ENCODE measurements around the gene FXYD4.

FXYD4 gene

GRCh38 chr10:43343126-43343525 lies 28.3 kb upstream of the FXYD4 start:
- H3K79me2 ChIP-seq (ENCODE audit: control insufficient read depth, insufficient read depth, low read length, unreplicated experiment) = no peaks in the 10 kb centered on the region
- H3K36me3 ChIP-seq (ENCODE audit: insufficient read depth, low read length) = no peaks in the 10 kb centered on the region

GRCh38 chr10:43344051-43344450 lies 27.4 kb upstream of the FXYD4 start:
- Histone ChIP-seq H3K27ac (ENCODE audit: low read depth, low read length) (no peak overlapping the region), H3K4me3 (ENCODE audit: low read depth, low read length) (no peak overlapping the region)

More at GRCh38 chr10:43343126-43343525, 28.3 kb upstream of the FXYD4 start:
- Histone ChIP-seq H3K27ac (ENCODE audit: low read depth, low read length) (no peak overlapping the region), H3K4me1 (ENCODE audit: control insufficient read depth, insufficient read depth, low read length, unreplicated experiment) (no peaks in the 10 kb centered on the region), H2AFZ (ENCODE audit: low read length, unreplicated experiment) (no peak overlapping the region), H3K4me3 (ENCODE audit: low read depth, low read length) (no peak overlapping the region), H3K27me3 (ENCODE audit: insufficient read depth, low read length) (peaks cover 15% of the 10 kb centered on the region; the same call in 1 of the 2 replicates)

GRCh38 chr10:43347997-43348396 lies 23.4 kb upstream of the FXYD4 start:
- H3K79me2 ChIP-seq (ENCODE audit: control insufficient read depth, insufficient read depth, low read length, unreplicated experiment) = no peaks in the 10 kb centered on the region
- no peaks in the 10 kb centered on the region for H3K27me3 ChIP-seq (ENCODE audit: insufficient read depth, low read length)
- no peaks in the 10 kb centered on the region for H3K4me1 ChIP-seq (ENCODE audit: control insufficient read depth, insufficient read depth, low read length, unreplicated experiment)
- no peak overlapping the region for H2AFZ ChIP-seq (ENCODE audit: low read length, unreplicated experiment)
- no peak overlapping the region for H3K27ac ChIP-seq (ENCODE audit: low read depth, low read length)
- no peaks in the 10 kb centered on the region for H3K36me3 ChIP-seq (ENCODE audit: insufficient read depth, low read length)
- H3K4me3 ChIP-seq (ENCODE audit: low read depth, low read length) = no peak overlapping the region

More at GRCh38 chr10:43344051-43344450, 27.4 kb upstream of the FXYD4 start:
- peaks cover 9% of the 10 kb centered on the region; the same call in 1 of the 2 replicates for H3K27me3 ChIP-seq (ENCODE audit: insufficient read depth, low read length)
- no peaks in the 10 kb centered on the region for H3K36me3 ChIP-seq (ENCODE audit: insufficient read depth, low read length)
- no peak overlapping the region for H2AFZ ChIP-seq (ENCODE audit: low read length, unreplicated experiment)
- no peaks in the 10 kb centered on the region for H3K79me2 ChIP-seq (ENCODE audit: control insufficient read depth, insufficient read depth, low read length, unreplicated experiment)
- no peaks in the 10 kb centered on the region for H3K4me1 ChIP-seq (ENCODE audit: control insufficient read depth, insufficient read depth, low read length, unreplicated experiment)

GRCh38 chr10:43348511-43349312 lies 22.7 kb upstream of the FXYD4 start:
- H3K36me3 ChIP-seq (ENCODE audit: insufficient read depth, low read length) = no peaks in the 10 kb centered on the region
- peaks cover 3% of the 10 kb centered on the region for H3K4me1 ChIP-seq (ENCODE audit: control insufficient read depth, insufficient read depth, low read length, unreplicated experiment)
- H3K79me2 ChIP-seq (ENCODE audit: control insufficient read depth, insufficient read depth, low read length, unreplicated experiment) = no peaks in the 10 kb centered on the region
- no peak overlapping the region for H3K4me3 ChIP-seq (ENCODE audit: low read depth, low read length)
- no peaks in the 10 kb centered on the region for H3K27me3 ChIP-seq (ENCODE audit: insufficient read depth, low read length)
- no peak overlapping the region for H2AFZ ChIP-seq (ENCODE audit: low read length, unreplicated experiment)
- H3K27ac ChIP-seq (ENCODE audit: low read depth, low read length) = no peak overlapping the region

GRCh38 chr10:43350156-43350555 lies 21.3 kb upstream of the FXYD4 start:
- H2AFZ ChIP-seq (ENCODE audit: low read length, unreplicated experiment) = no peak overlapping the region
- H3K27ac ChIP-seq (ENCODE audit: low read depth, low read length) = no peak overlapping the region
- H3K27me3 ChIP-seq (ENCODE audit: insufficient read depth, low read length) = no peaks in the 10 kb centered on the region
- H3K4me3 ChIP-seq (ENCODE audit: low read depth, low read length) = no peak overlapping the region
- H3K36me3 ChIP-seq (ENCODE audit: insufficient read depth, low read length) = no peaks in the 10 kb centered on the region
- peaks cover 6% of the 10 kb centered on the region for H3K4me1 ChIP-seq (ENCODE audit: control insufficient read depth, insufficient read depth, low read length, unreplicated experiment)
- no peaks in the 10 kb centered on the region for H3K79me2 ChIP-seq (ENCODE audit: control insufficient read depth, insufficient read depth, low read length, unreplicated experiment)

GRCh38 chr10:43350686-43351085 lies 20.8 kb upstream of the FXYD4 start:
- Histone ChIP-seq H3K4me3 (ENCODE audit: low read depth, low read length) (no peak overlapping the region), H3K27me3 (ENCODE audit: insufficient read depth, low read length) (no peaks in the 10 kb centered on the region), H3K79me2 (ENCODE audit: control insufficient read depth, insufficient read depth, low read length, unreplicated experiment) (no peaks in the 10 kb centered on the region), H3K4me1 (ENCODE audit: control insufficient read depth, insufficient read depth, low read length, unreplicated experiment) (peaks cover 7% of the 10 kb centered on the region), H3K36me3 (ENCODE audit: insufficient read depth, low read length) (no peaks in the 10 kb centered on the region), H2AFZ (ENCODE audit: low read length, unreplicated experiment) (no peak overlapping the region), H3K27ac (ENCODE audit: low read depth, low read length) (no peak overlapping the region)

GRCh38 chr10:43351301-43351700 lies 20.1 kb upstream of the FXYD4 start:
- Histone ChIP-seq H3K27me3 (ENCODE audit: insufficient read depth, low read length) (no peaks in the 10 kb centered on the region), H3K27ac (ENCODE audit: low read depth, low read length) (no peak overlapping the region), H3K4me1 (ENCODE audit: control insufficient read depth, insufficient read depth, low read length, unreplicated experiment) (peaks cover 13% of the 10 kb centered on the region), H3K4me3 (ENCODE audit: low read depth, low read length) (no peak overlapping the region), H3K79me2 (ENCODE audit: control insufficient read depth, insufficient read depth, low read length, unreplicated experiment) (no peaks in the 10 kb centered on the region), H3K36me3 (ENCODE audit: insufficient read depth, low read length) (no peaks in the 10 kb centered on the region), H2AFZ (ENCODE audit: low read length, unreplicated experiment) (no peak overlapping the region)

GRCh38 chr10:43352951-43353350 lies 18.5 kb upstream of the FXYD4 start:
- Histone ChIP-seq H3K36me3 (ENCODE audit: insufficient read depth, low read length) (no peaks in the 10 kb centered on the region), H3K27me3 (ENCODE audit: insufficient read depth, low read length) (no peaks in the 10 kb centered on the region), H3K27ac (ENCODE audit: low read depth, low read length) (no peak overlapping the region), H3K4me1 (ENCODE audit: control insufficient read depth, insufficient read depth, low read length, unreplicated experiment) (peaks cover 14% of the 10 kb centered on the region), H3K4me3 (ENCODE audit: low read depth, low read length) (no peak overlapping the region), H2AFZ (ENCODE audit: low read length, unreplicated experiment) (no peak overlapping the region), H3K79me2 (ENCODE audit: control insufficient read depth, insufficient read depth, low read length, unreplicated experiment) (no peaks in the 10 kb centered on the region)

GRCh38 chr10:43353495-43354329 lies 17.7 kb upstream of the FXYD4 start:
- Histone ChIP-seq H3K36me3 (ENCODE audit: insufficient read depth, low read length) (no peaks in the 10 kb centered on the region), H2AFZ (ENCODE audit: low read length, unreplicated experiment) (no peak overlapping the region), H3K4me1 (ENCODE audit: control insufficient read depth, insufficient read depth, low read length, unreplicated experiment) (peaks cover 14% of the 10 kb centered on the region), H3K27ac (ENCODE audit: low read depth, low read length) (no peak overlapping the region), H3K27me3 (ENCODE audit: insufficient read depth, low read length) (no peaks in the 10 kb centered on the region), H3K79me2 (ENCODE audit: control insufficient read depth, insufficient read depth, low read length, unreplicated experiment) (no peaks in the 10 kb centered on the region), H3K4me3 (ENCODE audit: low read depth, low read length) (no peak overlapping the region)

- no peak overlapping the region for H2AFZ ChIP-seq (ENCODE audit: low read length, unreplicated experiment)
- H3K36me3 ChIP-seq (ENCODE audit: insufficient read depth, low read length) = no peaks in the 10 kb centered on the region
- no peak overlapping the region for H3K27ac ChIP-seq (ENCODE audit: low read depth, low read length)
- H3K27me3 ChIP-seq (ENCODE audit: insufficient read depth, low read length) = no peaks in the 10 kb centered on the region
- H3K79me2 ChIP-seq (ENCODE audit: control insufficient read depth, insufficient read depth, low read length, unreplicated experiment) = no peaks in the 10 kb centered on the region
- H3K4me3 ChIP-seq (ENCODE audit: low read depth, low read length) = no peak overlapping the region
- peaks cover 14% of the 10 kb centered on the region for H3K4me1 ChIP-seq (ENCODE audit: control insufficient read depth, insufficient read depth, low read length, unreplicated experiment)
Measured at GRCh38 chr10:43354330-43354635, 17.2 kb upstream of the FXYD4 start.

Measured in ACC112 (cell line).